T1000 (cell line): Measurements from ENCODE around the gene FGD3.
"Not testable (repeated sequence)": the region's sequence is repeated elsewhere in the genome, so short reads cannot be mapped to it uniquely, and the experiment has no call there.

Experiments used
- DNase-seq: peaks from one replicate; lab custom pipeline; 2025; ENCODE audit warnings: mixed read lengths; lab: John Stamatoyannopoulos, UW

The FGD3 gene

GRCh38 chr9:92974761-92975755 is 27.7 kb downstream of the FGD3 start:
- DNase-seq: no peak

DNA sequence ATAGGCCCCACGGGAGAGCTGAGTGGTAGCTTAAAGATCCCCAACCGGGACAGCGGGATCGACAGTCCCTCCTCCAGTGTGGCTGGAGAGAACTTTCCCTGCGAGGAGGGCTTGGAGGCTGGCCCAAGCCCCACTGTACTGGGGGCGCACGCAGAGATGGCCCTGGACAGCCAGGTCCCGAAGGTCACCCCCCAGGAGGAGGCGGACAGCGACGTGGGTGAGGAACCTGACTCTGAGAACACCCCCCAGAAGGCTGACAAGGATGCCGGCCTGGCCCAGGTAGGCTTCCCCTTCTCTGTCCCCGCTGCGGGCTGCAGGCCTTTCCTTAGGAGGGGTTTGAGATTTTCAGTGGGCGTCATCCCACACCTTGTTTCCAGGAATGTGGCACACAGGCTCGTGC is 29.1 kb downstream of the FGD3 start:
- no peak for DNase-seq

DNA sequence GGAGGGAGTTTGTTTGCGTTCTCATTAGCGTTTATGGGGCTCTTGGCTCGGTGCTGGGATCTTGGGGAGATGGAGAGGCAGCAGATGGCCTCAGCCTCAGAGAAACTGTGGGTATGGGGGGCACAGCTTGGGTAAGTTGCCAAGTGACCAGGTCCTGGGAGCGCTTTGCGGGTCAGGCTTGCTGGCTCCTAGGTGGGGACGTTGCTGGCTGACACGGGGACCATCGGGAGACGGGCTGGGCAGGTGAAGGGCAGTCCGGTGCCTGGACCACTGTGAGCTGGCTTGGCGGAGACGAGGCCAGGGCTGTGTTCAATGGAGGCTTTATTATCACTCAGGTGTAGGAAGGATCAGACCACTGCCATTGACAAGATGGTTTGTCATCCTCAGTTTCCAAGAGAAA is 30.0 kb downstream of the FGD3 start:
- DNase-seq: no peak

- DNase-seq: no peak
Measured at GRCh38 chr9:92978345-92978875, 31.1 kb downstream of the FGD3 start.

DNA sequence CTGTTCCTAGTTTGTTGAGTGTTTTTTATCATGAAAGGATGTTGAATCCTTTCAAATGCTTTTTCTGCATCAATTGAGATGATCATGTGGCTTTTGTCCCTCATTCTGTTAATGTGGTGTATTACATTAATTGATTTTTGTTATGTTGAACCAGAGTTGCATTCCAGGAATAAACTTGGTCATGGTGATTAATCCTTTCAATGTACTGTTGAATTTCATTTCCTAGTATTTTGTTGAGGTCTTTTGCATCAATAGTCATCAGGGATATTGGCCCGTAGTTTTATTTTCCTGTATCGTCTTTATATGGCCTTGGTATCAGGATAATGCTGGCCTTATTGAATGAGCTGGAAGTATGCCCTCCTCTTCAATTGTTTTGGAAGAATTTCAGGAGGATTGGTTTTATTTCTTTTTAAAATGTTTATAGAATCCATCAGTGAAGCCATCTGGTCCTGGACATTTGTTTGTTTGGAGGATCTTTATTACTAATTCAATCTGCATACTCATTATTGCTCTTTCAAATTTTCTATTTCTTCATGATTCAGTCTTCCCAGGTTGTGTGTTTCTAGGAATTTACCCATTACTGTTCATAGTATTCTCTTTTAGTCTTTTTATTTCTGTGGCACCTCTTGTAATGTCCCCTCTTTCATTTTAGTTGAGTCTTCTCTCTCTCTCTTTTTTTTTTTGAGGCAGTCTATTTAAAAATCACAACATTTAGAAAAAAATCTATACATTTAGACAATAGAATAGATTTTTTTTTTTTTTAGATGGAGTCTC is 32.1 kb downstream of the FGD3 start:
- no peak for DNase-seq

DNA sequence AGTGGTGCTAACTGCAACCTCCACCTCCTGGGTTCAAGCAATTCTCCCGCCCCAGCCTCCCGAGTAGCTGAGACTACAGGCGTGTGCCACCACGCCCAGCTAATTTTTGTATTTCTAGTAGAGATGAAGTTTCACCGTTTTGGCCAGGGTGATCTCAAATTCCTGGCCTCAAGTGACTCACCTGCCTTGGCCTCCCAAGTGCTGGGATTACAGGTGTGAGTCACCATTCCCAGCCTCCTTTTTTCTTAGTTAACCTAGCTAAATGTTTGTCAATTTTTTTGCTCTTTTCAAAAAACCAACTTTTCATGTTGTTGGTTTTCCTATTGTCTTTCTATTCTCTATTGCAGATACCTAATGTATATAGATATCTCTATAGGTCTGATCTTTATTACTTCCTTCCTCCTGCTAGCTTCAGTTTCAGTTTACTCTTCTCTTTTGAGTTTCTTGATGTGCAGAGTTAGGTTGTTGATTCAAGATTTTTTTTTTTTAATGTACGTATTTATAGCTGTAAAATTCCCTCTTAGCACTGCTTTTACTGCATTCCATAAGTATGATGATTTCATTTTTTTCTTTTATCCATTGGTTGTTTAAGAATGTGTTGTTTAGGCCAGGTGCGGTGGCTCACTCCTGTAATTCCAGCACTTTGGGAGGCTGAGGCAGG is 32.9 kb downstream of the FGD3 start:
- DNase-seq: no peak

GRCh38 chr9:92982130-92982529 is 34.8 kb downstream of the FGD3 start:
- DNase-seq: no peak

GRCh38 chr9:92983984-92984589 is 36.8 kb downstream of the FGD3 start:
- DNase-seq: no peak

- no peak for DNase-seq
Measured at GRCh38 chr9:92984976-92985375, 37.7 kb downstream of the FGD3 start.

DNA sequence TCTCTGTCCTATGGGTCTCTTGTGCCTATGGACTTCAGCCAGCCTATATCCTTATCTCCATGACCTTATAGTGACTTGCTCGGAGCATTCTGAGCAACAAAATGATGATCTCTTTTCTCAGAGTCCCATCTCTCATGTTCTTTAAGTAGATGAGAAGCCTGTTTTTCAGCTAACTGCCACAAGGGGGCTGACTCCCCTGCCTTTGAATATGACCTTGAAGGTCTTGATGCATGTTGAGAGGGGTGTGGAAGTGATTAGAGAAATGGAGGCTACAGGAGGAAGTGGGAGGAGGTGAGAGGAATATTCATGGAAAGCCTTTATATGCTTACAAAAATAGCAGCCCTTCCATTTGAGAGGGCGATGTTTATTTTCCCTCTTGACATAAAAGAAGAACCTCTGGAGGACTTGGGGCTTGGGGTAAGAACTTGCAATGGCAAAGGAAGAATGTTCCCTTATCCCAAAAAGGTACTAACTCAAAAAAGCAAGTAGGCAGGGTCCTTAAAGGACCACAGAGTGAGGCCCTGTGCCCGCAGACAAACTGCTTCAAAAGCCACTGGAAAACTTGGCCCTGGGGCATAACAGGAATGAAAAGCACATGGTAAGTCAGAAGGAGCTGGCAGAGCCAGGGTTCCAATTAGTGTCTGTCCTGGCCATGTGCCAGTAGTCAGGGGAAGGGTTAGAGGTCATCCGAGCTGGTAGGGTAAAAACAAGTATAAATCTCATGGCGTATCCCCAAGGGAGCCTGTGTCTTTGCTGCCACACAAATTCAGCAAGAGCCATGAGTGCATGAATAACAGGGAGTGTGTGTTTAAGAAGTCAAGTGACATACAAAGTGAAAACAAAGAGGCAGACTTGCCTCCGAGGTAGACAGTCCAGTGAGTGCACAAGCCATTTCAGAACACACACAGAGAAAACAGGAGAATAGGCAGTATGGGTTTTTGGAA is 39.1 kb downstream of the FGD3 start:
- DNase-seq: no peak

DNA sequence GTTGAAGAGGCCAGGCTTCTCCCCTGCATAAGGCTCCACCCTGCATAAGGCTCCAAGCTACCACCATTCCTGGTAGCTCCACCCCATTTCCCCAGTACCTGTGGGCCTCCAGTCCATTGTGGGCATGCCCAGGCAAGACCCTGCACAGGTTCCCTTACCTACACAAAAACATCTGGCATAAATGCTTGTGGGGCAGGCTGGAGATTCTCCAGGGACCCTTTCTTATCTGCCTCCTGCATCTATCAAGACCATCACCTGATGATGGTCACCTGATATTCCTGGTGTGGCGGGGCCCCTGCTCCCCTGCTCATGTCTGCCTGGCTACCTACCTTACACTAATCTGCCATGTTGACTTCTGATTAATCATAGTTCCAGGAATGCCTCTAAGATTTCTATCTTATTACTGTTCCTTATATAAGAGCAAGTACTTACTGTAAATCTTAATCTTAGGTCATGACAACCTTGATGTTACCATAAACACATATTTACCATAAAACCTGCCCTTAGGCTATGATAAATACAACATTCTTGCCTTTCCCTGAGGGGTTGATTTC is 41.0 kb downstream of the FGD3 start:
- DNase-seq: no peak

GRCh38 chr9:92989561-92989960 is 42.2 kb downstream of the FGD3 start:
- no peak for DNase-seq

GRCh38 chr9:92990461-92990860 is 43.1 kb downstream of the FGD3 start:
- DNase-seq: no peak

- no peak for DNase-seq
Measured at GRCh38 chr9:92992549-92992948, 45.2 kb downstream of the FGD3 start.

- not testable (repeated sequence) for DNase-seq
Measured at GRCh38 chr9:92998871-92999270, 51.5 kb downstream of the FGD3 start.

- no peak for DNase-seq
Measured at GRCh38 chr9:93001031-93001430, 53.7 kb downstream of the FGD3 start.

DNA sequence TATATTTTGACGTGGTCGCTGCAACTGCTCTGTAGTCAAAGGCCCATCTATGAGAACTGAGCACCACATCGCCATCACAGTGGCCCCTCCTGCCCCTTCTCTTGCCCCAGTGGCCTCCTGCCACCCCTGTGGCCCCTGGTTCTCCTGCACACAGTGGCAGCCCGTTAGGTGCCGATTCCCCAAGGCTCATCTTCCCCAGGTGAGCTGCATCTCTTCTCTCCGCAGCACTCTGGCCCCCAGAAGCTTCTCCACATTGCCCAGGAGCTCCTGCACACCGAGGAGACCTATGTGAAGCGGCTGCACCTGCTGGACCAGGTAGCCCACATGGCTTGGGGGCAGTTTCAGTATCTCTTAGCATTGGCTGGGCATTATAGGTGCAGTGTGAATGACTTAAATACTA is 55.4 kb downstream of the FGD3 start:
- no peak for DNase-seq

GRCh38 chr9:93003552-93004407 is 56.5 kb downstream of the FGD3 start:
- no peak for DNase-seq

DNA sequence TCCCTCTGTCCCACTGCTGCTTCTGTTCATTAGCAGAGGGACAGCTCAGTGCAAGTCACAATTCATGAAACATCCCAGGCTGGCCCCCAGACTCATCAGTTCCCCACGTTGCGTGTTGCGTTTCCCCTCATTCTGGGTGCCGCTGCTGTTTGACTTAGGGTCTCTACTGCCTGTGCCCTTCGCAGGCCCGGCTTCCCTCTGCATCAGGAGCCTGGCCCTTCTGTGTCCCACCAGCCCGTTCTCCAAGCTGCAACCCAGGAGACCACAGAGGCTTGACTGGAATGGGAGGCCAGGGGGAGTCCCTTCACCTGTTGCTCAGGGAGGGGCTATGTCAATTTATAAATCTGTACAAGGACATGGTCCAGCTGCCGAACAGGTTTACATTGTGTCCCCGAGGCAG is 57.2 kb downstream of the FGD3 start:
- no peak for DNase-seq
